OCI-LY7 (cell line): ENCODE results near the gene RIMBP2.

Source experiments
- CTCF ChIP-seq: fragments of 200-600 bp; sonication (generic); conservative IDR thresholded peaks from 2 replicates; pipeline ENCODE4 v1.5.1; 2014; ENCODE audit warnings: mild to moderate bottlenecking, antibody characterized with exemption, low read length, moderate library complexity, mixed read lengths
- EZH2phosphoT487 ChIP-seq: fragments of 200-600 bp; sonication (generic); IDR thresholded peaks from 2 replicates; pipeline ENCODE4 v1.6.1; 2018; ENCODE audit warnings: low read depth, borderline replicate concordance, mild to moderate bottlenecking, mixed run types, antibody characterized with exemption, low read length, moderate library complexity, mixed read lengths

- TF ChIP-seq CTCF (no peak), EZH2phosphoT487 (no peak)
Observed at GRCh38 chr12:130540376-130540775, 175.7 kb downstream of the RIMBP2 start.
